ENCODE results near the gene PSMD1. TPM values are rescaled to one million over a fixed set of nuclear protein-coding genes. Genes with fewer than 3 reads are reported as not detected.

Gene PSMD1
- polyA plus RNA-seq, 1 donor: 58.7 TPM

DNA sequence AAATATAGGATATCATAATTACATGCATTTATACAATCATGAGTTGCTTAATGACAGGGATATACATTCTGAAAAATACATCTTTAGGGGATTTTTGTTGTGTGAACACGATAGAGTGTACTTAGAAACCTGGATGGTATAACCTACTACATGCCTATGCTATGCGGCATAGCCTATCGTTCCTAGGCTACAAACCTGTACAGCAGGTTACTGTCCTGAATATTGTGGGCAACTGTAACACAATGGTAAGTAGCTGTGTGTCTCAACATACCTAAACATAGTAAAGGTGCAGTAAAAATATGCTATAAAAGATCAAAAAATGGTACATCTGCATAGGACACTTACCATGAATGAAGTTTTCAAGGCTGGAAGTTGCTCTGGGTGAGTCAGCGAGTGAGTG is 12.9 kb upstream of the PSMD1 start:
- Histone ChIP-seq H3K9me3 (ENCODE audit: control insufficient read depth, low read depth, low read length) (no peaks in the 10 kb centered on the region), H3K4me1 (ENCODE audit: control insufficient read depth, insufficient read depth, low read length) (peaks cover 3% of the 10 kb centered on the region), H3K27ac (ENCODE audit: low read length) (no peak overlapping the region), H3K4me3 (ENCODE audit: low read length) (no peak overlapping the region), H3K27me3 (ENCODE audit: control insufficient read depth, insufficient read depth, low read length) (peaks cover 3% of the 10 kb centered on the region), H3K36me3 (ENCODE audit: control insufficient read depth, insufficient read depth, low read length) (peaks cover 35% of the 10 kb centered on the region)
- no peak for DNase-seq
- WGBS (ENCODE audit: insufficient coverage, low lambda C conversion rate): no CpG with 5 or more reads among the region's 4 CpGs

- no peaks in the 10 kb centered on the region for H3K27me3 ChIP-seq (ENCODE audit: control insufficient read depth, insufficient read depth, low read length)
- no peak for DNase-seq
Measured at GRCh38 chr2:231046916-231047273, 9.8 kb upstream of the PSMD1 start.

GRCh38 chr2:231047274-231047922 is 9.3 kb upstream of the PSMD1 start:
- Histone ChIP-seq H3K36me3 (ENCODE audit: control insufficient read depth, insufficient read depth, low read length) (peaks cover 21% of the 10 kb centered on the region), H3K27me3 (ENCODE audit: control insufficient read depth, insufficient read depth, low read length) (no peaks in the 10 kb centered on the region), H3K9me3 (ENCODE audit: control insufficient read depth, low read depth, low read length) (no peaks in the 10 kb centered on the region), H3K4me1 (ENCODE audit: control insufficient read depth, insufficient read depth, low read length) (peaks cover 33% of the 10 kb centered on the region), H3K27ac (ENCODE audit: low read length) (no peak overlapping the region), H3K4me3 (ENCODE audit: low read length) (no peak overlapping the region)
- 94% methylated on average over 3 of the region's 8 CpGs for WGBS (ENCODE audit: insufficient coverage, low lambda C conversion rate)
- no peak for DNase-seq

More at GRCh38 chr2:231046916-231047273, 9.8 kb upstream of the PSMD1 start:
- H3K4me3 ChIP-seq (ENCODE audit: low read length): no peak overlapping the region
- peaks cover 26% of the 10 kb centered on the region for H3K36me3 ChIP-seq (ENCODE audit: control insufficient read depth, insufficient read depth, low read length)
- no CpG with 5 or more reads among the region's 5 CpGs for WGBS (ENCODE audit: insufficient coverage, low lambda C conversion rate)
- no peak overlapping the region for H3K27ac ChIP-seq (ENCODE audit: low read length)
- peaks cover 28% of the 10 kb centered on the region for H3K4me1 ChIP-seq (ENCODE audit: control insufficient read depth, insufficient read depth, low read length)
- H3K9me3 ChIP-seq (ENCODE audit: control insufficient read depth, low read depth, low read length): no peaks in the 10 kb centered on the region

DNA sequence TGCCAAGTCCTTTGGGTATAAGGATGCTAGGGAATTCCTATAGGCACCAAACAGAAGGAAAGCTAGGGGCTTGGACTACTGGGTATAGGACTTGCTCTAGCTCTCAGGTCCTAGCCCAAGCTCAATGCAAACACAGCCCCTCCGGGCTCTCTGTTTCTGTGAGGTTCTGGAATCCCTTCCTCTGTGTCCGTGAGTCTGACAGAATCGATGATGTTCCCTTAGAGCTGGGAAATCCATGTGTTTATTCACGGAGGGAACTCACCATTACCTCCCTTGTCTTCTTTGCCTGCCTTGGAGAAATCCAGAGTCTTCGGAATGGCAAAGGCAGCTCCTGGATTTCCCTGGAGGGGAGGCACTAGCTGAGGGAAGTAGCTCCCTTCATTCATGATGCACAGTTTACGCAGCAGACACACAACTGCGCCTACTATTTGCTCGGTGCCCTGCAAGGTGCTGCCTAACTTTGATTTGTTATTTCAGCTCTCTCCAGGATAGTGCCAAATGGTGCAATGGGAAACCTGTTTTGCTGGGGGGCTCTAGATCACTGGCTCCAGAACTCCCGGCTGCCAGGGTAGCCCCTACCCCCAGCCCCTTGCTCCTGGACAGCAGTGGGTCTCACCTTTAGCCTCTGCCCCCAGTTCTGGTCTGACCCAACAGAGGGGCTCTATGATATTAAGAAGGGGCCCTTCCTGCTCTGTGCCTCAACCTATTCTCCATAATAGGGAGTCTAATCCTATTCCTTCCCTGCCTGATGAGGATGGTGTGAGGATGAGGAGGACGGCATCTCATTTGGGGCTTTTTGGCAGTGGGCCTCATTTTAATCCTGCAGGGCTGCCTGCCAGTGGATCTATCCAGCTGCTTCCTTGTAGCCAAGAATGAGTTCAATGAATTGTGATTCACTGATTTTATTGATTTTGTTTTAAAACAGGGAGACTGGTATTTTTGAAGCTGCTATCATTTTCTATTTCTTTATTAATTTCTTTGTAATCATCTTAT is 8.4 kb upstream of the PSMD1 start:
- H3K27me3 ChIP-seq (ENCODE audit: control insufficient read depth, insufficient read depth, low read length): no peaks in the 10 kb centered on the region
- WGBS (ENCODE audit: insufficient coverage, low lambda C conversion rate): no CpG with 5 or more reads among the region's 10 CpGs
- DNase-seq: no peak
- H3K4me3 ChIP-seq (ENCODE audit: low read length): no peak overlapping the region
- no peak overlapping the region for H3K27ac ChIP-seq (ENCODE audit: low read length)
- H3K4me1 ChIP-seq (ENCODE audit: control insufficient read depth, insufficient read depth, low read length): peaks cover 35% of the 10 kb centered on the region
- no peaks in the 10 kb centered on the region for H3K9me3 ChIP-seq (ENCODE audit: control insufficient read depth, low read depth, low read length)
- H3K36me3 ChIP-seq (ENCODE audit: control insufficient read depth, insufficient read depth, low read length): peaks cover 17% of the 10 kb centered on the region

- peaks cover 17% of the 10 kb centered on the region for H3K36me3 ChIP-seq (ENCODE audit: control insufficient read depth, insufficient read depth, low read length)
- peaks cover 35% of the 10 kb centered on the region for H3K4me1 ChIP-seq (ENCODE audit: control insufficient read depth, insufficient read depth, low read length)
- H3K9me3 ChIP-seq (ENCODE audit: control insufficient read depth, low read depth, low read length): no peaks in the 10 kb centered on the region
- H3K4me3 ChIP-seq (ENCODE audit: low read length): no peak overlapping the region
- WGBS (ENCODE audit: insufficient coverage, low lambda C conversion rate): 18% methylated on average over 2 of the region's 12 CpGs
- peak overlapping the region; percentile 62 for H3K27ac ChIP-seq (ENCODE audit: low read length)
- no peak for DNase-seq
- no peaks in the 10 kb centered on the region for H3K27me3 ChIP-seq (ENCODE audit: control insufficient read depth, insufficient read depth, low read length)
Measured at GRCh38 chr2:231049286-231050017, 7.2 kb upstream of the PSMD1 start.

GRCh38 chr2:231050018-231050901 is 6.4 kb upstream of the PSMD1 start:
- WGBS (ENCODE audit: insufficient coverage, low lambda C conversion rate): no CpG with 5 or more reads among the region's 9 CpGs
- H3K4me1 ChIP-seq (ENCODE audit: control insufficient read depth, insufficient read depth, low read length): peaks cover 35% of the 10 kb centered on the region

DNA sequence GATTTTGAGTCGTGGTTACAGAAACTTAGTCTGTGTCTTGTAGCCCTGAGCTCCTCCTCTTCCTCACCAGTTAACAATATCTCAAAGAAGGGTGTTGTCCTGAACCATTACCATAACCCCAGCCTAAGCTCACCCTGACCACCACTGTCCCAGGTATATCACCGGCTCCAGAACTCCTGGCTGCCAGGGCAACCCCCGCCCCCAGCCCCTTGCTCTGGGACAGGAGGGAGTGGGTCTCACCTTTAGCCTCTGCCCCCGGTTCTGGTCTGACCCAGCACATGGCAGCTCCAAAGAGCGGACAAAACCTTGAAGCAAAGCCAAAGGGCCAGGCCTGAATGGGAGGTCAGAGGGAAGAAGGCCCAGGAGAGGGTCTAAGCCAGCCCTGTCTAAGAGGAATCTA is 5.6 kb upstream of the PSMD1 start:
- WGBS (ENCODE audit: insufficient coverage, low lambda C conversion rate): no CpG with 5 or more reads among the region's 5 CpGs
- H3K27ac ChIP-seq (ENCODE audit: low read length): peak overlapping the region; percentile 62
- H3K4me1 ChIP-seq (ENCODE audit: control insufficient read depth, insufficient read depth, low read length): peaks cover 35% of the 10 kb centered on the region
- no peak for DNase-seq
- H3K4me3 ChIP-seq (ENCODE audit: low read length): no peak overlapping the region
- no peaks in the 10 kb centered on the region for H3K27me3 ChIP-seq (ENCODE audit: control insufficient read depth, insufficient read depth, low read length)
- H3K36me3 ChIP-seq (ENCODE audit: control insufficient read depth, insufficient read depth, low read length): peaks cover 17% of the 10 kb centered on the region
- H3K9me3 ChIP-seq (ENCODE audit: control insufficient read depth, low read depth, low read length): no peaks in the 10 kb centered on the region

More at GRCh38 chr2:231050018-231050901, 6.4 kb upstream of the PSMD1 start:
- Histone ChIP-seq H3K4me3 (ENCODE audit: low read length) (no peak overlapping the region), H3K27me3 (ENCODE audit: control insufficient read depth, insufficient read depth, low read length) (no peaks in the 10 kb centered on the region), H3K36me3 (ENCODE audit: control insufficient read depth, insufficient read depth, low read length) (peaks cover 17% of the 10 kb centered on the region), H3K27ac (ENCODE audit: low read length) (peak overlapping the region; percentile 62), H3K9me3 (ENCODE audit: control insufficient read depth, low read depth, low read length) (no peaks in the 10 kb centered on the region)
- DNase-seq: peak; percentile 85 to 92

DNA sequence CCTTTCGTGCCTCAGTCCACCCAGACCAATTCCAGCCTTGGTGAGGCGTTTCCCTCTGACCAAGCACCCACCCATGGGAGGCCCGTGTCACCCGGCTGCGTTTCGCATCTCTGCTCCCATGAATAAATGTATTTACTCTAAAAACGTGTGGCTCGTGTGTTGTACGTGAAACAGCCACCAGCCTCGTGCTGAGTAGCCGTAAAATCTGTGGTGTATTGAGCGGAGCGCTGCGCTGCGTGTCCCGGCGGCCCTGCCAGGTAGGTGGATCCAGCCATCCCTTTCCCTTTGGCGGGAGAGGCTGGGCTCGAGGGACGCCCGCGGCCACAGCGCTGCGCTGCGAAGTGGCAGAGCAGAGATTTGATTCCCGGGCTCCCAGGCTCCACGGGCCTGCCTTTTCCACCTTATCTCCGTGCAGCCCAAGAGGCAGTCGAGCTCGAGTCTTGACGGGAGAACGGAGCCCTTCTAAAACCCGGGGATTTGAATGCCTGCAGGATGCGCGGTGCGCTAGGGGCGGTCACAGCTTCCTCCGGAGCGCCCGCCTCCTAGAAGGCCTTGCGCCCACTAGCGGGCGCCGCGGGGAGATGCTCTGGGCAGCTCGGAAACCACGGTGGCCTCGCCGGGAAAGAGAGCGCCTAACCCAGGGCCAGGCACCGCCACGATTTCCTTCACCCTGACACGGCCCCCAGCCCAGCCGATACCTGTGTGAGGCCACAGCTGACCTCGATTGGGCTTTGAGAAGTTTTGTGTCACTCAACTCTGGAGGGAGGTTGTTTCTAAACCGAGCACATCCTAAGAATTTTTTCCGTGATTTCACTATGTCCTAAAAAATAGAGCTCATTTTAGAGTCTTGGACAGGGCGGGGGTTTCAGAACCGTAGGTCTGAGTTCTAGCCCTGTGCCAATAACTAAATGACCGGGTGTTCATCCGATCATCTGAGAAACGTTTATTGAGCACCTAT is 3.9 kb upstream of the PSMD1 start:
- Histone ChIP-seq H3K27ac (ENCODE audit: low read length) (peak overlapping the region; percentile 26), H3K27me3 (ENCODE audit: control insufficient read depth, insufficient read depth, low read length) (no peaks in the 10 kb centered on the region), H3K4me3 (ENCODE audit: low read length) (peak overlapping the region; percentile 50), H3K9me3 (ENCODE audit: control insufficient read depth, low read depth, low read length) (no peaks in the 10 kb centered on the region), H3K36me3 (ENCODE audit: control insufficient read depth, insufficient read depth, low read length) (peaks cover 4% of the 10 kb centered on the region), H3K4me1 (ENCODE audit: control insufficient read depth, insufficient read depth, low read length) (peaks cover 35% of the 10 kb centered on the region)
- peak; percentile 78 to 86 for DNase-seq
- WGBS (ENCODE audit: insufficient coverage, low lambda C conversion rate): 92% methylated on average over 2 of the region's 62 CpGs

GRCh38 chr2:231053846-231054245 is 2.8 kb upstream of the PSMD1 start:
- Histone ChIP-seq H3K36me3 (ENCODE audit: control insufficient read depth, insufficient read depth, low read length) (no peaks in the 10 kb centered on the region), H3K27me3 (ENCODE audit: control insufficient read depth, insufficient read depth, low read length) (no peaks in the 10 kb centered on the region), H3K4me3 (ENCODE audit: low read length) (no peak overlapping the region), H3K27ac (ENCODE audit: low read length) (no peak overlapping the region), H3K9me3 (ENCODE audit: control insufficient read depth, low read depth, low read length) (no peaks in the 10 kb centered on the region), H3K4me1 (ENCODE audit: control insufficient read depth, insufficient read depth, low read length) (peaks cover 40% of the 10 kb centered on the region)
- no CpG with 5 or more reads among the region's 6 CpGs for WGBS (ENCODE audit: insufficient coverage, low lambda C conversion rate)
- no peak for DNase-seq

Data from large intestine (tissue), 3 donors.